B cell (primary cell): ENCODE data around the gene RELL2. TPM values are rescaled to one million over a fixed set of nuclear protein-coding genes. Genes with fewer than 3 reads are reported as not detected.

Source experiments
- ATAC-seq: fragments of 200-7000 bp; cut with Tn5 transposase; one replicate; pipeline ENCODE4 v1.10.0; 2021; ENCODE audit warnings: low read depth, mild to moderate bottlenecking, moderate number of reproducible peaks, moderate library complexity
- CTCF ChIA-PET: fragments of 350-600 bp; sonication (Branson Sonifier 250); formaldehyde crosslinking; loops from one replicate; lab custom pipeline; 2021; ENCODE audit warnings: antibody characterized with exemption, inconsistent platforms; lab: Charles Lee
- POLR2A ChIA-PET: fragments of 350-600 bp; sonication (Branson Sonifier 250); formaldehyde crosslinking; loops from one replicate; lab custom pipeline; 2021; ENCODE audit warnings: antibody characterized with exemption; lab: Charles Lee
- DNase-seq: peaks from one replicate; pipeline ENCODE4 v3.0.0; 2013
- H2AFZ ChIP-seq: 2 replicates; pipeline ENCODE4 v1.6.1; 2012; ENCODE audit warnings: mild to moderate bottlenecking, low read depth, low read length; ENCODE audit not compliant: insufficient read depth, poor library complexity, severe bottlenecking
- H3K27ac ChIP-seq, 2 donors: 1 replicate in 1 of 2; 2 replicates in 1 of 2; pipeline ENCODE4 v1.5.1; 2012 to 2013; ENCODE audit warnings: low read length in 2 of 2, mild to moderate bottlenecking in 2 of 2, moderate library complexity in 1 of 2
- H3K27me3 ChIP-seq, 4 experiments: fragments of 200-600 bp in 1 of 4; sonication (generic) in 1 of 4; replicated peaks in 1 of 4; 1 replicate in 2 of 4; 2 replicates in 2 of 4; pipeline versions ENCODE4 v1.6.1 to v1.7.0; 2013 to 2016; ENCODE audit warnings: low read length in 3 of 4, mild to moderate bottlenecking in 2 of 4, mixed read lengths in 1 of 4, moderate library complexity in 1 of 4; ENCODE audit not compliant: insufficient read depth in 4 of 4, control insufficient read depth in 3 of 4; ENCODE audit errors: control extremely low read depth in 1 of 4
- H3K36me3 ChIP-seq, 2 experiments: replicated peaks in 1 of 2; 1 replicate in 1 of 2; 2 replicates in 1 of 2; pipeline versions ENCODE4 v1.6.1 to v1.7.1; 2013; ENCODE audit warnings: low read length in 1 of 2; ENCODE audit not compliant: insufficient read depth in 2 of 2, control insufficient read depth in 1 of 2; ENCODE audit errors: control extremely low read depth in 1 of 2, extremely low read depth in 1 of 2
- H3K4me1 ChIP-seq, 2 donors: fragments of 200-600 bp in 1 of 2; sonication (generic) in 1 of 2; 1 replicate in 1 of 2; 2 replicates in 1 of 2; pipeline versions ENCODE4 v1.5.1 to v1.6.1; 2013 to 2017; ENCODE audit warnings: low read length in 2 of 2; ENCODE audit not compliant: control insufficient read depth in 2 of 2, insufficient read depth in 2 of 2
- H3K4me2 ChIP-seq: replicated peaks from 2 replicates; pipeline ENCODE3; 2012; ENCODE audit warnings: mild to moderate bottlenecking, low read depth, low read length; ENCODE audit not compliant: poor library complexity, severe bottlenecking
- H3K4me3 ChIP-seq, 5 experiments: fragments of 200-600 bp in 1 of 5; sonication (generic) in 1 of 5; 1 replicate in 3 of 5; 2 replicates in 2 of 5; pipeline versions ENCODE4 v1.5.1 to v1.7.0; 2011 to 2016; ENCODE audit warnings: low read length in 4 of 5, mild to moderate bottlenecking in 4 of 5, low read depth in 2 of 5, control low read depth in 1 of 5, moderate library complexity in 1 of 5; ENCODE audit not compliant: insufficient read depth in 1 of 5; ENCODE audit errors: control extremely low read depth in 1 of 5, extremely low read depth in 1 of 5
- H3K79me2 ChIP-seq: fragments of 200-600 bp; sonication (generic); one replicate; pipeline ENCODE4 v1.6.0; 2016; ENCODE audit warnings: low read length; ENCODE audit not compliant: control insufficient read depth, insufficient read depth
- H3K9ac ChIP-seq: fragments of 200-600 bp; sonication (generic); 2 replicates; pipeline ENCODE4 v1.6.1; 2017; ENCODE audit warnings: mild to moderate bottlenecking, low read length, moderate library complexity
- H3K9me3 ChIP-seq, 3 donors: one replicate each; pipeline versions ENCODE4 v1.6.1 to v1.7.1; 2013; ENCODE audit warnings: low read length in 2 of 3; ENCODE audit not compliant: control insufficient read depth in 2 of 3, insufficient read depth in 1 of 3; ENCODE audit errors: control extremely low read depth in 1 of 3
- H4K20me1 ChIP-seq: 2 replicates; pipeline ENCODE4 v1.6.0; 2012; ENCODE audit warnings: mild to moderate bottlenecking, low read length; ENCODE audit not compliant: insufficient read depth, control insufficient read depth, poor library complexity, severe bottlenecking
- H3K27ac Mint-ChIP-seq: one replicate; pipeline ENCODE4 v1.8.0; 2021; ENCODE audit warnings: mixed read lengths
- H3K27me3 Mint-ChIP-seq: one replicate; pipeline ENCODE4 v1.8.0; 2021; ENCODE audit warnings: mixed read lengths
- H3K4me1 Mint-ChIP-seq: one replicate; pipeline ENCODE4 v1.8.0; 2021; ENCODE audit warnings: mixed read lengths
- H3K4me3 Mint-ChIP-seq: one replicate; pipeline ENCODE4 v1.8.0; 2021; ENCODE audit warnings: mixed read lengths
- H3K9me3 Mint-ChIP-seq: one replicate; pipeline ENCODE4 v1.8.0; 2022; ENCODE audit warnings: mixed read lengths; ENCODE audit not compliant: insufficient read depth
- EZH2 ChIP-seq: IDR thresholded peaks from 2 replicates; pipeline ENCODE4 v1.6.1; 2012; ENCODE audit warnings: borderline replicate concordance, low read depth, mild to moderate bottlenecking, moderate library complexity, low read length; ENCODE audit not compliant: insufficient read depth, poor library complexity, severe bottlenecking
- WGBS: methylation state at CpG from one replicate; pipeline ENCODE4 v1.1.5; 2013; ENCODE audit warnings: missing lambda C conversion rate; ENCODE audit not compliant: insufficient coverage; 5-methylcytosine and 5-hydroxymethylcytosine counted together
- intact Hi-C: fragments of 100-400 bp; cut with micrococcal nuclease; formaldehyde crosslinking; loops from one replicate; pipeline ENCODE4 v1.10.0; 2022
- polyA plus RNA-seq: library from polyadenylated mRNA; depleted of rRNA; stranded (reverse); fragments of >200 nt; gene quantifications from 2 replicates; pipeline ENCODE4 v1.2.3, GENCODE V29; 2012
- total RNA-seq, 2 donors: library from RNA; stranded (reverse); fragments of 120-200 nt in 1 of 2; gene quantifications; 1 replicate in 1 of 2; 2 replicates in 1 of 2; pipeline versions ENCODE4 v1.2.3 to v1.2.4, GENCODE V29; 2013 to 2022
- TF ChIP-seq, protein P1 (sequence below): fragments of 200-600 bp; IDR thresholded peaks from one replicate; pipeline ENCODE4 v1.8.0; 2022; ENCODE audit warnings: antibody characterized with exemption, mild to moderate bottlenecking

RELL2 gene
- total and polyA plus RNA-seq, 2 donors (not counting 1 experiment from before 2014, with no cell fraction given), result 12.1 to 48.9 TPM

- Mint-ChIP-seq H3K9me3 (no peaks in the 10 kb centered on the region), H3K4me1 (peaks cover 70% of the 10 kb centered on the region), H3K4me3 (peak overlapping the region; percentile 64), H3K27me3 (no peaks in the 10 kb centered on the region), H3K27ac (peak overlapping the region; percentile 80)
- WGBS, result 0% methylated on average over 5 of the region's 6 CpGs
- H3K27me3 ChIP-seq, result no peaks in the 10 kb centered on the region
- H3K4me1 ChIP-seq, result peaks cover 47 to 69% of the 10 kb centered on the region in 2 donors
- H3K79me2 ChIP-seq, result peaks cover 89% of the 10 kb centered on the region
- DNase-seq (peak; percentile 88), ATAC-seq (peak; percentile 98)
- H2AFZ ChIP-seq, result peak overlapping the region; percentile 7
- peak overlapping the region; percentile 72 to 84 for H3K27ac ChIP-seq
- H3K9ac ChIP-seq, result peak overlapping the region; percentile 41
- ChIA-PET POLR2A (interaction anchor here (0.8 to 1.5 kb wide), 3 partner anchors 11 to 32 kb away, joined by 3 to 11 read pairs (median 6); partner anchors contain the start of genes DIAPH1 and RELL2), CTCF (interaction anchor here (0.9 to 28.1 kb wide), 7 partner anchors 9 to 59 kb away, joined by 5 to 760 read pairs (median 7); partner anchors contain the start of genes DIAPH1, HDAC3 and RELL2)
- no peaks in the 10 kb centered on the region for H3K36me3 ChIP-seq
- peak overlapping the region; percentile 68 for H3K4me2 ChIP-seq
- H3K9me3 ChIP-seq, result no peaks in the 10 kb centered on the region
- H3K4me3 ChIP-seq, result peak overlapping the region in 3 of 5 experiments; percentile 12 to 45 (median 22)
- H4K20me1 ChIP-seq, result peaks cover 4% of the 10 kb centered on the region
- intact Hi-C loops, result loop anchor here (1.0 kb wide), 2 partner anchors 13 to 14 kb away; no protein-coding TSS in a partner anchor
- TF ChIP-seq, protein P1, sequence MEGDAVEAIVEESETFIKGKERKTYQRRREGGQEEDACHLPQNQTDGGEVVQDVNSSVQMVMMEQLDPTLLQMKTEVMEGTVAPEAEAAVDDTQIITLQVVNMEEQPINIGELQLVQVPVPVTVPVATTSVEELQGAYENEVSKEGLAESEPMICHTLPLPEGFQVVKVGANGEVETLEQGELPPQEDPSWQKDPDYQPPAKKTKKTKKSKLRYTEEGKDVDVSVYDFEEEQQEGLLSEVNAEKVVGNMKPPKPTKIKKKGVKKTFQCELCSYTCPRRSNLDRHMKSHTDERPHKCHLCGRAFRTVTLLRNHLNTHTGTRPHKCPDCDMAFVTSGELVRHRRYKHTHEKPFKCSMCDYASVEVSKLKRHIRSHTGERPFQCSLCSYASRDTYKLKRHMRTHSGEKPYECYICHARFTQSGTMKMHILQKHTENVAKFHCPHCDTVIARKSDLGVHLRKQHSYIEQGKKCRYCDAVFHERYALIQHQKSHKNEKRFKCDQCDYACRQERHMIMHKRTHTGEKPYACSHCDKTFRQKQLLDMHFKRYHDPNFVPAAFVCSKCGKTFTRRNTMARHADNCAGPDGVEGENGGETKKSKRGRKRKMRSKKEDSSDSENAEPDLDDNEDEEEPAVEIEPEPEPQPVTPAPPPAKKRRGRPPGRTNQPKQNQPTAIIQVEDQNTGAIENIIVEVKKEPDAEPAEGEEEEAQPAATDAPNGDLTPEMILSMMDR, result peak; percentile 14
- no peak for TF ChIP-seq EZH2
Measured at GRCh38 chr5:141605523-141606277, 31.1 kb upstream of the RELL2 start.

- Histone ChIP-seq H4K20me1 (peaks cover 6% of the 10 kb centered on the region), H3K27me3 (no peaks in the 10 kb centered on the region), H2AFZ (no peak overlapping the region), H3K4me2 (peak overlapping the region; percentile 1), H3K4me3 (no peak overlapping the region), H3K27ac (peak overlapping the region; percentile 33 to 84), H3K79me2 (peaks cover 89% of the 10 kb centered on the region), H3K4me1 (peaks cover 47 to 67% of the 10 kb centered on the region in 2 donors), H3K9ac (no peak overlapping the region), H3K9me3 (no peaks in the 10 kb centered on the region), H3K36me3 (peaks cover 0 to 2% of the 10 kb centered on the region in 2 experiments)
- CTCF ChIA-PET, result interaction anchor here (0.6 to 28.1 kb wide), 10 partner anchors 9 to 277 kb away, joined by 3 to 760 read pairs (median 4); partner anchors contain the start of genes DIAPH1, FCHSD1, HDAC3 and RELL2
- ATAC-seq (no peak), DNase-seq (no peak)
- no peaks in the 10 kb centered on the region for H3K9me3 Mint-ChIP-seq
- no peak overlapping the region for H3K4me3 Mint-ChIP-seq
- peak overlapping the region; percentile 75 for H3K27ac Mint-ChIP-seq
- intact Hi-C loops, result no loop called here
- no CpG with 5 or more reads among the region's 2 CpGs for WGBS
- TF ChIP-seq EZH2, result no peak
- TF ChIP-seq, protein P1, result no peak
- H3K4me1 Mint-ChIP-seq, result peaks cover 70% of the 10 kb centered on the region
- no peaks in the 10 kb centered on the region for H3K27me3 Mint-ChIP-seq
- POLR2A ChIA-PET, result interaction anchor here (0.6 to 1.3 kb wide), 2 partner anchors 8 to 102 kb away, joined by 3 to 9 read pairs; no protein-coding TSS in a partner anchor
Measured at GRCh38 chr5:141608046-141608445, 28.8 kb upstream of the RELL2 start.
